Natural killer cell (primary cell): ENCODE data around the gene SPSB4. TPM values are rescaled to one million over a fixed set of nuclear protein-coding genes. Genes with fewer than 3 reads are reported as not detected.

Experiments used
- ATAC-seq, 3 donors: fragments of 150-1000 bp in 2 of 3; fragments of 200-7000 bp in 1 of 3; cut with Tn5 transposase; 1 replicate in 1 of 3; 2 replicates in 2 of 3; pipeline ENCODE4 v1.10.0; 2021; ENCODE audit warnings: mild to moderate bottlenecking in 2 of 3, moderate library complexity in 2 of 3
- DNase-seq, 2 donors: peaks; one replicate each; pipeline versions ENCODE4 v3.0.0 to v3.0.0-alpha.2; 2013 to 2021; ENCODE audit warnings: mixed read lengths in 1 of 2
- H3K27ac ChIP-seq: one replicate; pipeline ENCODE4 v1.5.1; 2013; ENCODE audit warnings: mild to moderate bottlenecking, low read length
- H3K27me3 ChIP-seq: one replicate; pipeline ENCODE4 v1.6.1; 2013; ENCODE audit warnings: low read length; ENCODE audit not compliant: control insufficient read depth, insufficient read depth
- H3K36me3 ChIP-seq: one replicate; pipeline ENCODE4 v1.6.1; 2013; ENCODE audit warnings: low read length; ENCODE audit not compliant: control insufficient read depth, insufficient read depth
- H3K4me1 ChIP-seq: one replicate; pipeline ENCODE4 v1.6.1; 2013; ENCODE audit warnings: low read length; ENCODE audit not compliant: control insufficient read depth, insufficient read depth
- H3K4me3 ChIP-seq: one replicate; pipeline ENCODE4 v1.5.1; 2013; ENCODE audit warnings: low read length
- H3K9me3 ChIP-seq: one replicate; pipeline ENCODE4 v1.6.1; 2013; ENCODE audit warnings: low read length; ENCODE audit not compliant: control insufficient read depth, insufficient read depth
- H3K27ac Mint-ChIP-seq, 2 donors: one replicate each; pipeline ENCODE4 v1.8.0; 2022; ENCODE audit warnings: mild to moderate bottlenecking in 2 of 2, mixed read lengths in 2 of 2, moderate library complexity in 1 of 2
- H3K27me3 Mint-ChIP-seq, 2 donors: one replicate each; pipeline ENCODE4 v1.8.0; 2022; ENCODE audit warnings: low read depth in 2 of 2, mixed read lengths in 2 of 2
- H3K36me3 Mint-ChIP-seq: one replicate; pipeline ENCODE4 v1.8.0; 2022; ENCODE audit warnings: mixed read lengths
- H3K4me1 Mint-ChIP-seq, 2 donors: one replicate each; pipeline ENCODE4 v1.8.0; 2022; ENCODE audit warnings: mixed read lengths in 2 of 2
- H3K4me3 Mint-ChIP-seq: one replicate; pipeline ENCODE4 v1.8.0; 2022; ENCODE audit warnings: mild to moderate bottlenecking, moderate library complexity, mixed read lengths
- H3K9me3 Mint-ChIP-seq, 2 donors: one replicate each; pipeline ENCODE4 v1.8.0; 2022; ENCODE audit warnings: mixed read lengths in 2 of 2
- WGBS: methylation state at CpG from one replicate; pipeline ENCODE4 v1.1.7; 2013; ENCODE audit warnings: missing lambda C conversion rate; ENCODE audit not compliant: insufficient coverage; 5-methylcytosine and 5-hydroxymethylcytosine counted together
- intact Hi-C: fragments of 100-400 bp; cut with micrococcal nuclease; formaldehyde crosslinking; loops from one replicate; pipeline ENCODE4 v1.14.2; 2022
- total RNA-seq, 4 donors: library from RNA; stranded (reverse); fragments of 120-200 nt in 1 of 4; gene quantifications; one replicate each; pipeline versions ENCODE4 v1.2.3 to v1.2.4, GENCODE V29; 2013 to 2022
- TF ChIP-seq, protein P1 (sequence below): fragments of 200-600 bp; IDR thresholded peaks from one replicate; pipeline ENCODE4 v1.8.0; 2022; ENCODE audit warnings: antibody characterized with exemption

SPSB4 gene
- total RNA-seq, 3 donors from 2014 or later (not counting 1 experiment from before 2014, with no cell fraction given), result not detected

DNA sequence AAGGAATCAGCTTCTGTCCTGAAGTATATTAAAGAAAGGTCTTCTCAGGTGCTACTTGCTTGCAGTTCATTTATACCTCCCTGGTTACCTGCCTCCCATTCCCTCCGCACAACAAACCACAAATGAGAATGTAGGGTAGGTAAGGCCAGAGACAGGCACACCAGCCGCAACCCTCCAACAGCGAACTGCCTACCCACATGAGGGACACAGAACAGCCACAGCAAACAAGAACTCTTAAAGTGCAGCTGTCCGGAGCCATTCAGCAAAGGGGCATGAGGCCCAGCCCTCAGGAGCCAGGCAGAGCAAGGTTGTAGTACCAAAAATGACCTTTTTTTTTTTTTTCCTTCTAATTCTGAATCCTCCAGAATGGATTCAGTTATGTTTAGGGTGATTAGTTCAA lies 52.4 kb downstream of the SPSB4 start:
- no peaks in the 10 kb centered on the region for H3K4me1 Mint-ChIP-seq
- no peak overlapping the region for H3K27ac Mint-ChIP-seq
- no peak for DNase-seq
- Histone ChIP-seq H3K27me3 (no peaks in the 10 kb centered on the region), H3K36me3 (no peaks in the 10 kb centered on the region), H3K9me3 (no peaks in the 10 kb centered on the region), H3K27ac (no peak overlapping the region), H3K4me3 (no peak overlapping the region), H3K4me1 (no peaks in the 10 kb centered on the region)
- TF ChIP-seq, protein P1, sequence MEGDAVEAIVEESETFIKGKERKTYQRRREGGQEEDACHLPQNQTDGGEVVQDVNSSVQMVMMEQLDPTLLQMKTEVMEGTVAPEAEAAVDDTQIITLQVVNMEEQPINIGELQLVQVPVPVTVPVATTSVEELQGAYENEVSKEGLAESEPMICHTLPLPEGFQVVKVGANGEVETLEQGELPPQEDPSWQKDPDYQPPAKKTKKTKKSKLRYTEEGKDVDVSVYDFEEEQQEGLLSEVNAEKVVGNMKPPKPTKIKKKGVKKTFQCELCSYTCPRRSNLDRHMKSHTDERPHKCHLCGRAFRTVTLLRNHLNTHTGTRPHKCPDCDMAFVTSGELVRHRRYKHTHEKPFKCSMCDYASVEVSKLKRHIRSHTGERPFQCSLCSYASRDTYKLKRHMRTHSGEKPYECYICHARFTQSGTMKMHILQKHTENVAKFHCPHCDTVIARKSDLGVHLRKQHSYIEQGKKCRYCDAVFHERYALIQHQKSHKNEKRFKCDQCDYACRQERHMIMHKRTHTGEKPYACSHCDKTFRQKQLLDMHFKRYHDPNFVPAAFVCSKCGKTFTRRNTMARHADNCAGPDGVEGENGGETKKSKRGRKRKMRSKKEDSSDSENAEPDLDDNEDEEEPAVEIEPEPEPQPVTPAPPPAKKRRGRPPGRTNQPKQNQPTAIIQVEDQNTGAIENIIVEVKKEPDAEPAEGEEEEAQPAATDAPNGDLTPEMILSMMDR, result no peak
- no peak overlapping the region for H3K4me3 Mint-ChIP-seq
- WGBS, result 94% methylated on average over 3 of the region's 4 CpGs
- ATAC-seq, result no peak
- no peaks in the 10 kb centered on the region for H3K36me3 Mint-ChIP-seq
- peaks cover 3 to 4% of the 10 kb centered on the region in 2 donors for H3K27me3 Mint-ChIP-seq
- intact Hi-C loops, result loop anchor here (10.0 kb wide), 1 partner anchor 1679 kb away; no protein-coding TSS in a partner anchor
- H3K9me3 Mint-ChIP-seq, result no peaks in the 10 kb centered on the region

DNA sequence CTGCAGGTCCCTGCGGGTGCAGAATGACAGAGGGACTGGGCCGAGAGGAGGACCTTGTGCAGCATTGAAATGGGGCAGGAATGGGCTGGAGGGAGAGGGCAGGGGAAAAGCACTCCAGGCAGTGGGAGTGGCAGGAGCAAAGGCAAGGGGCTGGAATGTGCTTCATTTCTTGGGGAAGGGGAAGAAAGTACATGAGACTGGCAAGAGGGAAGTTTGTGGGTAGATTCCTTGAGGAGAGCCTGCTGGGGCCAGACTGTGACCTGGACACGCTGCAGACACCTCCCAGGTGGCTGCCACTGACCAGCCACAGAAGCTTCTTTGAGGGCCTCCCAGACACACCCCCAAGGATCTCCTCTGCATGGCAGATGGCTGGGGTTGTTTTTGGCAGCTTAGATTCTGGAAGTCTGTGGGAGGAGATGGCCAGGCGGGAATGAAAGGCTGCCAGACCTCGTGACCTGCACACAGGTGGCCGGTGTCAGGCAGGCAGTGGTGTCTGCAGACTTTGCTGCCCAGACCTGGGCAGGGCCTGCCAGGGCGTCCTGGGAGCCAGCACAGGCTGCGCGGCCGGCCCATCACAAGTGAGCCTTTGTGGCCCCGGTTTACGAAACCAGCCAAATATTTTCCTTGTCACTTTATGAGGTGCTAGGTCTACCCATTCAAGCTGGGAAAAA lies 53.1 kb downstream of the SPSB4 start:
- Mint-ChIP-seq H3K4me3 (no peak overlapping the region), H3K4me1 (no peaks in the 10 kb centered on the region), H3K27me3 (peaks cover 3 to 6% of the 10 kb centered on the region in 2 donors), H3K36me3 (no peaks in the 10 kb centered on the region), H3K9me3 (no peaks in the 10 kb centered on the region), H3K27ac (no peak overlapping the region)
- no peak overlapping the region for H3K4me3 ChIP-seq
- no peaks in the 10 kb centered on the region for H3K4me1 ChIP-seq
- no peak overlapping the region for H3K27ac ChIP-seq
- intact Hi-C loops, result loop anchor here (10.0 kb wide), 1 partner anchor 1679 kb away; no protein-coding TSS in a partner anchor
- ATAC-seq (no peak), DNase-seq (no peak)
- WGBS, result 89% methylated on average over 12 of the region's 12 CpGs
- H3K9me3 ChIP-seq, result no peaks in the 10 kb centered on the region
- no peaks in the 10 kb centered on the region for H3K27me3 ChIP-seq
- TF ChIP-seq, protein P1, result no peak
- no peaks in the 10 kb centered on the region for H3K36me3 ChIP-seq

DNA sequence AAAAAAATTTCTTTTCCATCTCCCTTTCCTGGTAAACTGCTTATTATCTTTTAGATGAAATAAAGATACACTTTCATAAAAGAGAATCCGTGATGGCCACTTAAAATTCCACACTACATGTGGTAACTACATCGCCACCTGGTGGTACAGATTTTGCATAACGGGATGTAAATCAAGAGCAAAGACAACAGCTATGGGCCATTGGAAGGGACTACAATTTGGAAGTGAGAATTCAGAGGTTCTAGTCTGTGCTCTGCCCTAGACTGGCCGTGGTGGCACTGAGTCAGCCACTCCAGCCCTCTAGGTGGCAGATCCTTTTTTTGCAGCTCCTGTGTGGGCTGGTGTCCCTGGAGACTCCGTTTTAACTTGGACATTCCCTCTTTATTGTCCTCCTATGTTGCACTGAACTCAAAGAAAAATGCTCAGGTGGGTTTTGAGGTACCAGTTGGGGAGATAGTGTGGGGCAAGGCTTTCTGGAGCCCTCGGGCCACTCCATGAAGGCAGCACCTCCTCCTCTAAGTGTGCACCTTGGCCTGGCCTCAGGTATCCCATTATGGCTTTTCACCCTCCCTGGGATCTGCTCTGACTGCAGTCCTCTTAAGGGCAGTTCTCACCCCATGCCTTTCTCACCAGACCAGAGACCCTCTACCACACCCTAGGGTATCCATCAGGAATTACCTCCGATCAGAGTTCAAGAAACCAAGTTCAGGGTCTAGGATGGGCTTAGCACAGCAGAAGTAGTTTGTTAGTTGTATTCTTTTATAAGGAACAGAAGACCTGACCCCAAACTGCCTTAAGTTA lies 54.9 kb downstream of the SPSB4 start:
- TF ChIP-seq, protein P1, result peak; percentile 82
- H3K36me3 ChIP-seq, result no peaks in the 10 kb centered on the region
- Mint-ChIP-seq H3K27ac (no peak overlapping the region), H3K4me3 (no peak overlapping the region), H3K36me3 (no peaks in the 10 kb centered on the region), H3K4me1 (no peaks in the 10 kb centered on the region), H3K9me3 (no peaks in the 10 kb centered on the region), H3K27me3 (peaks cover 6% of the 10 kb centered on the region in 2 donors)
- intact Hi-C loops, result loop anchor here (1.0 to 10.0 kb wide), 3 partner anchors 106 to 1681 kb away; no protein-coding TSS in a partner anchor
- H3K4me3 ChIP-seq, result no peak overlapping the region
- 31% methylated on average over 6 of the region's 7 CpGs for WGBS
- no peaks in the 10 kb centered on the region for H3K4me1 ChIP-seq
- DNase-seq, result peak; percentile 22 to 84
- ATAC-seq, result peak in 2 of 3 donors; percentile 62 to 73
- H3K27ac ChIP-seq, result no peak overlapping the region
- no peaks in the 10 kb centered on the region for H3K27me3 ChIP-seq
- H3K9me3 ChIP-seq, result no peaks in the 10 kb centered on the region
